Stimulated activated naive CD8-positive, alpha-beta T cell treated with anti-CD3 and anti-CD28 coated beads, Interleukin-15, Interleukin-2, amounts not matched to agents 100 ng/mL and 50 ng/mL, for 24 hours (primary cell): ENCODE measurements around the gene CLBA1.
"Not testable (repeated sequence)": the region's sequence is repeated elsewhere in the genome, so short reads cannot be mapped to it uniquely, and the experiment has no call there.

Experiments
- H3K27ac Mint-ChIP-seq: one replicate; pipeline ENCODE4 v1.8.0; 2021; ENCODE audit warnings: mild to moderate bottlenecking, mixed read lengths
- H3K27me3 Mint-ChIP-seq: one replicate; pipeline ENCODE4 v1.8.0; 2021; ENCODE audit warnings: mixed read lengths
- H3K36me3 Mint-ChIP-seq: one replicate; pipeline ENCODE4 v1.8.0; 2021; ENCODE audit warnings: low read depth, mixed read lengths
- H3K4me1 Mint-ChIP-seq: one replicate; pipeline ENCODE4 v1.8.0; 2021; ENCODE audit warnings: low read depth, mixed read lengths
- H3K4me3 Mint-ChIP-seq: one replicate; pipeline ENCODE4 v1.8.0; 2021; ENCODE audit warnings: mild to moderate bottlenecking, mixed read lengths
- H3K9me3 Mint-ChIP-seq: one replicate; pipeline ENCODE4 v1.8.0; 2021; ENCODE audit warnings: mixed read lengths

The CLBA1 gene

DNA sequence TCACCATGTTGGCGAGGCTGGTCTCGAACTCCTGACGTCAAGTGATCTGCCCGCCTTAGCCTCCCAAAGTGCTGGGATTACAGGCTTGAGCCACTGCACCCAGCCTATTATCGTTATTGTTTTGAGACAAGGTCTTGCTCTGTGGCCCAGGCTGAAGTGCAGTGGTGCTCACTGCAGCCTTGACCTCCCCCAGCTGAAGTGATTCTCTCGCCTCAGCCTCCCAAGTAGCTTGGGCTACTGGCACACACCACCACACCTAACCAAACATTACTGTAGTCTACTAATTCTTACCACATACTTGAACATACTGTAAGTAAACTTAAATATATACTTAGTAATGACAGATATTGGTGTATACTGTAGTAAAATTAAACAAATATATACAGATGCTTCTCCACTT is 39.8 kb downstream of the CLBA1 start:
- peak overlapping the region; percentile 82 for H3K27ac Mint-ChIP-seq
- H3K36me3 Mint-ChIP-seq, result peaks cover 5% of the 10 kb centered on the region
- H3K27me3 Mint-ChIP-seq, result no peaks in the 10 kb centered on the region
- peaks cover 57% of the 10 kb centered on the region for H3K4me1 Mint-ChIP-seq
- H3K9me3 Mint-ChIP-seq, result no peaks in the 10 kb centered on the region
- H3K4me3 Mint-ChIP-seq, result no peak overlapping the region

DNA sequence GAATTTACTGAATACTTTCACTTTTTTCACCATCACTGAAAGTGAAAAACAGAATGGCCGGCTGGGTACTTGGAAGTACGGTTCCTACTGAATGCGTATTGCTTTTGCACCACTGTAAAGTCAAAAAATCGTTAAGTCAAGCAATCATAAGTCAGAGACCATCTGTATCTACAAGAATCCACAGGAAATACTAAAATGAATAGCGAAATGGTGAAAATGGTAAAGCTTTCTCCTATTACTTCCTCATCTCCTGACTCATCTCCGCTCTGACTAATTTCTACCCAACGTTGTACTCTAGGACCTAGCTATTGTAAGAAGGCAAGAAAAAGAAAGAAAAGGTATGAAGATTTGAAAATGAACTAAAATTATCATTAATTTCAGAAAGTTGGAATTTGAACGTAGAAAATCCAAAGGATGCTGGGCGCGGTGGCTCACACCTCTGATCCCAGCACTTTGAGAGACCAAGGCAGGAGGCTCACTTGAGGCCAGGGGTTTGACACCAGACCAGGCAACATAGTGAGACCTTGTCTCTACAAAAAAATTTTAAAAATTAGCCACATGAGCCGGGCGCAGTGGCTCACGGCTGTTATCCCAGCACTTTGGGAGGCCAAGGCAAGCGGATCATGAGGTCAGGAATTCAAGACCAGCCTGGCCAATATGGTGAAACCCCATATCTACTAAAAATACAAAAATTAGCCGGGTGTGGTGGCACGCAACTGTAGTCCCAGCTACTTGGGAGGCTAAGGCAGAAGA is 40.6 kb downstream of the CLBA1 start:
- Mint-ChIP-seq H3K27me3 (no peaks in the 10 kb centered on the region), H3K9me3 (no peaks in the 10 kb centered on the region), H3K27ac (peak overlapping the region; percentile 82), H3K4me1 (peaks cover 57% of the 10 kb centered on the region), H3K36me3 (peaks cover 5% of the 10 kb centered on the region), H3K4me3 (peak overlapping the region; percentile 41)

- H3K9me3 Mint-ChIP-seq, result no peaks in the 10 kb centered on the region
- peaks cover under 1% of the 10 kb centered on the region for H3K36me3 Mint-ChIP-seq
- H3K4me1 Mint-ChIP-seq, result peaks cover 50% of the 10 kb centered on the region
- no peak overlapping the region for H3K4me3 Mint-ChIP-seq
- H3K27ac Mint-ChIP-seq, result peak overlapping the region; percentile 62
- H3K27me3 Mint-ChIP-seq, result no peaks in the 10 kb centered on the region
Measured at GRCh38 chr14:105026802-105027563, 41.4 kb downstream of the CLBA1 start.

GRCh38 chr14:105027718-105028117 is 42.1 kb downstream of the CLBA1 start:
- H3K4me3 Mint-ChIP-seq, H3K9me3 Mint-ChIP-seq, H3K27me3 Mint-ChIP-seq, H3K36me3 Mint-ChIP-seq, H3K27ac Mint-ChIP-seq: not testable (repeated sequence)
- peaks cover 47% of the 10 kb centered on the region for H3K4me1 Mint-ChIP-seq

GRCh38 chr14:105028251-105028927 is 42.8 kb downstream of the CLBA1 start:
- no peak overlapping the region for H3K4me3 Mint-ChIP-seq
- H3K9me3 Mint-ChIP-seq, result peaks cover under 1% of the 10 kb centered on the region
- H3K27me3 Mint-ChIP-seq, result peaks cover under 1% of the 10 kb centered on the region
- no peak overlapping the region for H3K27ac Mint-ChIP-seq
- no peaks in the 10 kb centered on the region for H3K36me3 Mint-ChIP-seq
- peaks cover 47% of the 10 kb centered on the region for H3K4me1 Mint-ChIP-seq

DNA sequence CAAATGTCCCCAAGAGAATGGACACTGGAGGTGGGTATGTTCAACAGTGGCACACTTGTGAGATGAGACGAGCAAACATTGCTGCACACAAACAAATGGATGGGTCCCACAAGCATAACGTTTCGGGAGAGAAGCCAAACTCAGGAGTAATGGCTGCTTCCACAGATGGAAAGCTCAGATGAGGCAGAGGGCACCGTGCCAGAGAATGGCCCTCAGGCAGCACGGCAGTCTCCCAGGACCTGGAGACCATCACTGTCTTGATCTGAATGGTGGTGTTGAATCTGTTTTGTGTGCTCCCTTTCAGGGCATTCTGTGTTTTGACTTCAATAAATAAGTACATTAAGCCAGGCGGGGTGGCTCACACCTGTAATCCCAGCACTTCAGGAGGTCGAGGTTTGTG is 43.8 kb downstream of the CLBA1 start:
- Mint-ChIP-seq H3K9me3 (peaks cover 6% of the 10 kb centered on the region), H3K27me3 (peaks cover 4% of the 10 kb centered on the region), H3K36me3 (no peaks in the 10 kb centered on the region), H3K4me3 (no peak overlapping the region), H3K4me1 (peaks cover 46% of the 10 kb centered on the region), H3K27ac (no peak overlapping the region)

DNA sequence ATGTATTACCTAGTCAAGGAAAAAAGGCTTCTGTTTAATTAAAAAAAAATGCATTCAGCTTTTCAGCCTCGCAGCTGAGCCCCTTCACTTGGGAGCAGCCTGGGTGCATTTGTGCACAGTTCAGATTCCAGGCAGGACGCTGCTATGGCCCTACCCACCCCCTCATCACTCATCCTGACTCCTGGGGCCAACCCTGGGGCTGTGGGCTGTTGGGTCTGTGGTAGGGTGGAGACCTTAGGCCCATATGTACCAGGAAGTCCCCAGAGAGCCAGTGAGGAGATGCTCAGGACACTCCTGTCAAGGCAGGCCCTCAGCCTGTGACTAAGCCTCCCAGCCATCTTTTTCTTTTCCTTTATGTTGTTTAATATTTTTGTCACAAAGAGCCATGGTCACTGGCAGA is 44.6 kb downstream of the CLBA1 start:
- Mint-ChIP-seq H3K36me3 (no peaks in the 10 kb centered on the region), H3K4me3 (no peak overlapping the region), H3K27ac (no peak overlapping the region), H3K9me3 (peaks cover 6% of the 10 kb centered on the region), H3K27me3 (peaks cover 4% of the 10 kb centered on the region), H3K4me1 (peaks cover 39% of the 10 kb centered on the region)

- Mint-ChIP-seq H3K4me1 (peaks cover 32% of the 10 kb centered on the region), H3K4me3 (no peak overlapping the region), H3K9me3 (peaks cover 6% of the 10 kb centered on the region), H3K27me3 (peaks cover 4% of the 10 kb centered on the region), H3K27ac (no peak overlapping the region), H3K36me3 (no peaks in the 10 kb centered on the region)
Measured at GRCh38 chr14:105030836-105031396, 45.3 kb downstream of the CLBA1 start.

GRCh38 chr14:105032451-105032901 is 46.9 kb downstream of the CLBA1 start:
- H3K4me3 Mint-ChIP-seq, result peak overlapping the region; percentile 91

DNA sequence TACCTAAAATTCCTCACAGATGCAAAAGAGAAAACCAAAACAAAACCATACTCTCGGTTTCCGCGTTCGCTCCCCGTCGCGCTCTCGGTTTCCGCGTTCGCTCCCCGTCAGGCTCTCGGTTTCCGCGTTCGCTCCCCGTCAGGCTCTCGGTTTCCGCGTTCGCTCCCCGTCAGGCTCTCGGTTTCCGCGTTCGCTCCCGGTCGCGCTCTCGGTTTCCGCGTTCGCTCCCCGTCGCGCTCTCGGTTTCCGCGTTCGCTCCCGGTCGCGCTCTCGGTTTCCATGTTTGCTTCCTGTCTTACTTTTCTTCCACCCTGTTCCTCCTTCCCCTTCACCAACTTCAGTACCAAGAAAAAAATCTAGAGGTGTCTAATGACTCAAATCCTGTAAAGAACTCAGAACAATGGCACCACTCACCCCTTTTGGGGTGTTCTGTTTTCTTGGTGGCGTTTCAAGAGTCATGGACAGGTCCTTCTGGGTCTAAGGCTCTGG is 47.9 kb downstream of the CLBA1 start:
- not testable (repeated sequence) for H3K27me3 Mint-ChIP-seq, H3K9me3 Mint-ChIP-seq, H3K36me3 Mint-ChIP-seq
- Mint-ChIP-seq H3K4me3 (peak overlapping the region; percentile 91), H3K27ac (peak overlapping the region; percentile 87), H3K4me1 (peaks cover 20% of the 10 kb centered on the region)

More at GRCh38 chr14:105032451-105032901, 46.9 kb downstream of the CLBA1 start:
- not testable (repeated sequence) for H3K36me3 Mint-ChIP-seq, H3K27me3 Mint-ChIP-seq, H3K9me3 Mint-ChIP-seq, H3K27ac Mint-ChIP-seq
- H3K4me1 Mint-ChIP-seq, result peaks cover 20% of the 10 kb centered on the region

DNA sequence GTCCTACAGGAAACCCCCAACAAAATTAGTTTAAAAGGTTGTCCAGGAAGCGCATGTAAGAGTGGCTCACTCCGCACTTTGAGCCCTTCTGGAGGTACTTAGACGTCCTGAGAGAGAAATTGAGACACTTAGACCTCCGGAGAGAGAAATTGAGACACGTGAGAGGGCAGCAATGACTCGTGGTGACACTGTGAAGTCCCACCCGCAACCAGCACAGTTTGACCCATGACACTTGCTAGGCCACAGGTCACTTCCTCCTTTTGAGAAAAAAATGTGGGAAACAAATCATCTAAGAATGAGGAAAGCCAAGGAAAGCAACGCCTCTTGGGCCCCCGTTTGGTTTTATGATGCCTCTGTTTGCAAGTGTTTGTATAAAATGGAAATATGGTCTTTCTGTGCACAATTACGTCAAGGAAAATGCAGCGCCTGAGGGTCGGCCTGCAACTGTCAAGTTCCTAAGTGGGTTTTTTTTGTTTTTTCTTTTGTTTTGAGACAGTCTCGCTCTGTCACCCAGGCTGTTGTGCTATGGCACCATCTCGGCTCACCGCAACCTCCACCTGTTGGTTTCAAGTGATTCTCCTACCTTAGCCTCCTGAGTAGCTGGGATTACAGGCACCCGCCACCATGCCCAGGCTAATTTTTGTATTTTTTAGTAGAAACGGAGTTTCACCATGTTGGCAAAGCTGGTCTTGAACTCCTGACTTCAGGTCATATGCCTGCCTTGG is 48.9 kb downstream of the CLBA1 start:
- peaks cover 20% of the 10 kb centered on the region for H3K4me1 Mint-ChIP-seq
- H3K9me3 Mint-ChIP-seq, result peaks cover 6% of the 10 kb centered on the region
- peaks cover 4% of the 10 kb centered on the region for H3K27me3 Mint-ChIP-seq
- no peaks in the 10 kb centered on the region for H3K36me3 Mint-ChIP-seq
- H3K27ac Mint-ChIP-seq, result no peak overlapping the region
- peak overlapping the region; percentile 3 for H3K4me3 Mint-ChIP-seq

GRCh38 chr14:105035616-105036015 is 50.0 kb downstream of the CLBA1 start:
- peaks cover 20% of the 10 kb centered on the region for H3K4me1 Mint-ChIP-seq
- not testable (repeated sequence) for H3K4me3 Mint-ChIP-seq

DNA sequence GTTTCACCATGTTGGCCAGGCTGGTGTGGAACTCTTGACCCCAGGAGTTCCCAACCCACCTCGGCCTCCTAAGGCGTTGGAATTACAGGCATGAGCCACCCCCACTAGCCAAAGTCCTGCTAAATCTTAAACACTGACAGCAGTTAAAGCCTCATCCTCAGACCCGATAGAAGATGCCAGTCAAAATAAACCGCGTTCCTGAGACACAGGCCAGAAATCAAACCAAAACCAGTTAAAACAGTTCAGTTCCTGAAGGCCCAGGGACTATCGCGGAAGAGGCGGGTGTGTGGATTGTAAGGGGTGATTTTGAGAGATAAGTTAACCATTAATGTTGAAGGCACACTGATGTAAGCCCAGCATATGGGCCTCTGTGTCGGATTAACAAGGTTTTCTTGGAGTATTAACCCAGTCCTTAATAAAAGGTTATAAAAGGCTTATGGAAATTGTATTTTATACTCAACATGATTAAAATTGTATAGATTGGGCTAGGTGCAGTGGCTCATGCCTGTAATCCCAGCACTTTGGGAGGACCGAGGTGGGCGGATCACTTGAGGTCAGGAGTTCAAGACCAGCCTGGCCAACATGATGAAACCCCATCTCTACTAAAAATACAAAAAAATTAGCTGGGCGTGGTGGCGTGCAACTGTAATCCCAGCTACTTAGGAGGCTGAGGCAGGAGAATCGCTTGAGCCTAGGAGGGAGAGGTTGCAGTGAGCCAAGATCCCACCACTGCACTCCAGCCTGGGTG is 54.0 kb downstream of the CLBA1 start:
- Mint-ChIP-seq H3K27ac (no peak overlapping the region), H3K4me3 (no peak overlapping the region), H3K27me3 (peaks cover 3% of the 10 kb centered on the region), H3K36me3 (no peaks in the 10 kb centered on the region), H3K4me1 (peaks cover 2% of the 10 kb centered on the region), H3K9me3 (no peaks in the 10 kb centered on the region)

More at GRCh38 chr14:105035616-105036015, 50.0 kb downstream of the CLBA1 start:
- not testable (repeated sequence) for H3K27ac Mint-ChIP-seq, H3K36me3 Mint-ChIP-seq, H3K27me3 Mint-ChIP-seq, H3K9me3 Mint-ChIP-seq
